HG03159 (cell line): ENCODE data around the gene MESD.

Experiments used
- ATAC-seq: cut with Tn5 transposase; IDR thresholded peaks from one replicate; pipeline ENCODE4 v1.9.1; 2021; ENCODE audit warnings: mild to moderate bottlenecking, moderate library complexity; ENCODE audit not compliant: unreplicated experiment

Gene MESD

DNA sequence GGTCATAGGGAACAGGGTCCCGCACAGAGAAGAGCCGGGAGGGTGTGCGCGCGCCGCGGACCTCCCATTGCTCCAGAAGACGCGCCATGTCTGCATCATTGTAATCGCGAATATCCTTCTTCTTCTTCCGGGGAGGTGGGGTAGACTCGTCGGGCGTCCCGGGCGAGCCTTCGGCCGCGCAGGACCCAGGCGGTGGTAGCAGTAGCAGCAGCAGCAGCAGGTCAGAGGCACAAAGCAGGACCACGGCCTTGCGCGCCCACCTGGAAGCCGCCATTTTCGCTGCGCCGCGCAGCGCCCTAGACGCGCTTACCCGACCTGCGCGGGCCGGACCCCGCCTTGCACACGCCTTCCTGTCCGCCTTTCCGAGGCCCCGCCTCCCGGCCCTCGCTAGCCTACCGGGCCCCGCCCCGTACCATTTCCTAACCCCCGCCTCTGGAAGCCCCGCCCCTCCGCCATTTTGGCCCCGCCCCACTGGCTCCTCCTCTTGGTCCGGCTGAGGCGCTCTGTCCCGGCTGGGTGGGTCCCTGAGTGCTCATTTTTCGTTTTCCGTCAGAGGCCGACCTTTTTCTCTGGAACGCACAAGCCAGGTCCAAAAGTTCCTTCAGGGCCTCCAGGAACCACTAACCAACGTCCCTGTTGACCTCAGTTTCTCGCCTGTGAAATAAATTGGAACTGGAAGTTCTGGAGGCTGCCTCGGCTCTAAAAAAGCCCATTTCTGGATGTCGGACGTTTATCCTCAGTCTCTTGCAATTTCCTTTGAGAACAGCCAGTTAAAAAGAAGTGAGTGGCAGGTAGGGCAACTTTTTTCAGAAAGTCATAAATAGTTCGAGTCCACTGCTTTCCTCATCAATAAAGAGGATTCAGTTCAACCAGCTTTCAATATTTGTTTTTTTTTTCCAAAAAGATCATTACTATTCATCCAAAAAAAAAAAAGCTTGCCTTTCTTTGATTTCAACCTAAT lies at the start of gene MESD:
MESD (minus strand) TSS at position 302 of the 961 bp plus-strand sequence; CDS start at position 274, 28 bp downstream.
- ATAC-seq: peak; percentile 90

- no peak for ATAC-seq
Observed at GRCh38 chr15:81038975-81039607, 49.5 kb upstream of the MESD start.

DNA sequence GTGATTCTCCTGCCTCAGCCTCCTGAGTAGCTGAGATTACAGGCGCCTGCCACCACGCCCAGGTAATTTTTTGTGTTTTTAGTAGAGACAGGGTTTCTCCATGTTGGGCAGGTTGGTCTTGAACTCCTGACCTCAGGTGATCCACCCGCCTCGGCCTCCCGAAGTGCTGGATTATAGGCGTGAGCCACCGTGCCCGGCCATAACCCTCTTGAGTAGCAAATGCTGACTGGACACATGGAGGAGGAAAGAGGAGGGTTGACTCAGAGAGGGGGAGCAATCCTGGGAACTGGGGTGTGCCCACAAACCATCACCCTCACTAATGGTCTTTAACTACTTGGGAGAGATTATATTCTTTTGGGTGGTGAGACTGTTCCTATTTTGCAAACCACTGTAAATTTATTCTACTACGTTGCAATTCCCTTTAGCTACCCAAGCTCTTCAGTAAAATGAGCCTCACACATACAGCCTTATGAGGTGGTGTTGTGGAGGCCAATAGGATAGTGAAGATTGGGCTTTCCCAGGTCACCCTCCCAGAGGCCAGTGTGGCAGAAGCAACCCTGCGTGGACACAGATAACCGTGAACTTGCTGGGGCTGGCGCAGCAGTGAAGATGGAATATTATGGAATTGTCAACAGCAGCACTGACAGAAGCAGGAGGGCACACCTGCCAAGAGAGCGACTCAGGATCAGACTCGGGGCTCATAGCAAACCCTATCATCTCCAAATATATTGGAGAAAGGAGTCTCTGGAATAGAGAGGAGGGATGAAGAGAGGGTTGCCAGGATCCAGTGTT lies 48.5 kb upstream of the MESD start:
- ATAC-seq: no peak

- no peak for ATAC-seq
Observed at GRCh38 chr15:81033508-81033907, 43.9 kb upstream of the MESD start.

GRCh38 chr15:81032818-81033217 lies 43.2 kb upstream of the MESD start:
- ATAC-seq: no peak

GRCh38 chr15:81032355-81032754 lies 42.7 kb upstream of the MESD start:
- no peak for ATAC-seq

DNA sequence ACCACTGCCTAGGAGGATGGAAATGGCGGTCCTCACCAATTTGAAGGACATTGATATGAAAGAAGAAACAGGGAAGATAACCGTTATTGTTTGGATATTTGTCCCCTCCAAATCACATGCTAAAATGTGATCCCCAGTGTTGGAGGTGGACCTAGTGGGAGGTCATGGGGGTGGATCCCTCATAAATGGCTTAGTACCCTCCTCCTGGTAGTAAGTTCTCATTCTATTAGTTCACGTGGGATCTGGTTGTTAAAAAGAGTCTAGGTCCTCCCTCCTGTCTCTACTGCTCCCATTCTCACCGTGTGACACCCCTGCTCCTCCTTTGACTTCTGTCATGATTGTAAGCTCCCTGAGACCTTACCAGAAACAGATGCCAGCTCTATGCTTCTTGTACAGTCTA lies 41.6 kb upstream of the MESD start:
- no peak for ATAC-seq

GRCh38 chr15:81030301-81030750 lies 40.7 kb upstream of the MESD start:
- no peak for ATAC-seq

DNA sequence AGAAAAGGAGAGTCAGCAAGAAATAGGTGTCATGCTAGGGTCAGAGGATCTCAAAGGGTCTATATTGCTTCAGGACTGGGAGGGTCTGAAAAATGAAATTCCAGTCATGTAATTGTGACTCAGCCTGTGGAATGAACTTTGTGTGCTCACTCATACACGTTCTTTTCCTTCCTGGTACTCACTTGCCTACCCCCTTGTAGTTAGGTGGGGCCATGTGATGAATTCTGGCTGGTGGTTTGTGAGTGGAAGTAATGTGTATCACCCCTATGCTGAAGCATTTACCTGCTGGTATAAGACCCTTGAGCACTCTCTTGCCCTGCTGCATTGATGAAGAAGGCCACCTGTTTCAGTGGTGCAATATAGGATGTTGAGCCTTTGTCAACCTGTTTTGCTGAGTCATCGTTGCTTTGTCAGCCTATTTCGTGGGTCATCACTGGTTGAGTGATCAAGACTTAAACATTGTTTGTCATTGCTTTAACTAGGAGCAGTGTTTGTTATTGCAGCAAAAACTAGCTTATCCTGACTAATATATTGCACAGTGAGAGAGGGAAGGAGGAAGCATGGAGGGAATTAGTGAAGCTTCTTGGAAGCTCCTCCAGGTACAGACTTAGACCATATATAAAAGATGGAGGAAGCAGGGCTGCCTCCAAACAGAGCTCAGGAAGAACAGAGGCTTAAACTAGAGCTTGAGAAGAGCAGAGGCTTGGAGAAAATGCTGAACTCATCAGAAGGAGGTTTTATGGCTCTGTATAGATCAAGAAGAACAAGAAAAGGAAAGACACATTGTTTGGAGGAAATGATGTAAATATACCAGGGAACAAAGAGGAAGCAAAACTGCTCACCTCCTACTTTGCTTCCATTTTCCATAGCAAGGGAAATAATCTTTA lies 40.0 kb upstream of the MESD start:
- no peak for ATAC-seq

- ATAC-seq: no peak
Observed at GRCh38 chr15:81026836-81027599, 37.4 kb upstream of the MESD start.

DNA sequence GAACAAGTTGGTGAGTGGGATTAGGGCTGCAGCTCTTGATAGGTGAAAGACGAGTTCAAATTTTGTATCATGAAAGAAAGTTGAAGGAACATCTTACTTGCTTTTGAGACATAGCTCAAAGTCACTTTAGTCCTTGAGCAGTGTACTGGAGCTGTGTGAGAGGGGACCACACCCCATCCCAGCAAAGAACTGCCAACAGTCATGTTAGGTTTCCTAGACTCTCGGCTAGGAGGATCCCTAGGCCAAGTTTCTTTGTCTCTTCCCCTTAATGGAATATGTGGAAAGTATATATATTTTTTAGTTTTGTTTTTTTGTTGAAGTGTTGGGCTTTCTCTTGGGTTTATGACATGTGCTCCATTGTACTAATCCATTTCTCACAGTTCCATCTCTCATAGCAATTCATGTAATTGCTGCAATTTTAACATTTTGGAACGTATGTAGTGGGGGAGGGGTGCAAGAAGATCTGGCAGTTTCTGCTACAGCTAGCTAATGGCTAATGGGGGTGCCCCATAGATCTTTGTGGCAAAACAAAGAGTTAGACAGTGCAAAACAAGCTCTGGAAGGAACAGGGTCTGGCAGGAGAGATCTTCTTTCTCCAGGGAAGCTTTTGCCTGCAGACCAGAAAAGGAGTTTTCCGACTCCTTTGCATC lies 36.2 kb upstream of the MESD start:
- ATAC-seq: no peak

- no peak for ATAC-seq
Observed at GRCh38 chr15:81024936-81025335, 35.3 kb upstream of the MESD start.

GRCh38 chr15:81024265-81024872 lies 34.8 kb upstream of the MESD start:
- no peak for ATAC-seq

- ATAC-seq: peak; percentile 92
Observed at GRCh38 chr15:81023483-81024264, 34.1 kb upstream of the MESD start.

DNA sequence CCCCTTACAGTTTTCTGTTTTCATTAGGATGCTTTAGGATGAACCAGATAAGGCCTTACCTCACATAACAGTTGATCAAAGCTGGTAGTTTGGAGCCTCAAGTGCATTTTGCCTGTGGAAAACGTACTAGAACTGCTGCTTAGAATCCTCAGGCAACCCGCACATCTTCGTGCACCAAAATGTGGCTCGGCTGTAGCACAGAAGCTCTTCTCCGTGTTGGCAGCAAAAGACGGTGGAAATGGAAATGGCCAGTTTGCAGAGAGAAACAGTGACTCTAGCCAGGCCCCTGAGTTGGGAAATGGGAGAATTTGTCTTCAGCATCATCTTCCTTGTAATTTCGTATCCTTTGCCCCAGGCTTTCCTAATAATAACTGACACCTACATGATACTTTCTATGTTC lies 31.7 kb upstream of the MESD start:
- no peak for ATAC-seq

GRCh38 chr15:81018197-81018596 lies 28.6 kb upstream of the MESD start:
- no peak for ATAC-seq

DNA sequence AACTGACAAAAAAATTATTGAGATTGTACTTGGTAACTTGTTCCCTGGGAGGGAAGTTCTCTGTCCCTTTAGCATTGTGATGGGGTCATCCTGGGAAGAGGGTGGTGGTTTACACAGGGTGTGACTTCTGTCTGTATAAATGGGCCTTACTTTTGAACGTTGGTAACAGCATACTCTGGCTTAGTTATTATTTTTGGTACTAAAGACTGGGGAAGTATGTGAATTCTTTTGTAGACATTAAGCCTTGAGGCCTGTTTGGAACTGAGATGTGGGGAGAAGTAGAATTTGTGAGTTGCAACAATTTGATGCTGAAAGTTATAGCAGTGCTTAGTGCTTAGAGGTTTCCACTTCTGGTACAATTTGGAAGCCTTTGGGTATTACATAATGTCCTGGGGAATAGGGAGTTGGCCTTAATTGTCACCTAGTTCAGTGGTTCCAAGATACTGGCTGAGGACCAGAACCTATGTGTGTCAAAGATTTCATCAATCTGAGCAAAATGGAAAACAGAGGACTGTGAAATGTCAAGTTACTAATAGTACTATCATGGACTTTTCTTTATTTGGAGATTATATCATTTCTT lies 27.0 kb upstream of the MESD start:
- ATAC-seq: no peak
